ENCODE results near the gene CD7. TPM values are rescaled to one million over a fixed set of nuclear protein-coding genes. Genes with fewer than 3 reads are reported as not detected.

CD7 gene
- total RNA-seq, 1 donor from 2014 or later = not detected

DNA sequence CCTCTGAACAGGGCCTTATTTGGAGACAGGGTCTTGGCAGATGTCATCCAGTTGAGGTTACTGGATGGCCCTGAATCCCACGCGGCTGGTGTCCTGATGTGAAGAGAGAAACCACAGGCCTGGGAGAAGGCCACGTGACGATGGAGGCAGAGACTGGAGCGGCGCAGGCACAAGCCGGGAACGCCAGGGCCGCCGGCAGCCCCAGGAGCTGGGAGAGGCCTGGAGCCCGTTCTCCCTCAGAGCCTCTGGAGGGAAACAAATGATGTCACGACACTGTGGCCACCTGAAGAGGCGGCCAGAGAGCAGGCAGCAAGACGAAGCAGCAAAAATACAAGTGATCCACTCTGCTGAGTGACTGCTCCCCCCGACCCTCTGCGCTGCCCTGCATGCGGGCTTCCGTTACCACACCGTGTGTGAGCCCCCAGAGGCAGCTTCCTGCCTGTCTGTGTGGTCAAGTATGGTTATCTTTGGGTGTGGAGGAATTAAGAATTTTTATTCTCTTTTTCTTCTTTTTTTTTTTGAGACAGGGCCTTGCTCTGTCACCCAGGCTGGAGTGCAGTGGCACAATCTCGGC lies 11.6 kb downstream of the CD7 start:
- Mint-ChIP-seq H3K27ac (ENCODE audit: unreplicated experiment) (peak overlapping the region; percentile 19), H3K9me3 (no peaks in the 10 kb centered on the region), H3K27me3 (ENCODE audit: low read depth) (peaks cover 21% of the 10 kb centered on the region), H3K4me1 (no peaks in the 10 kb centered on the region), H3K4me3 (no peak overlapping the region), H3K36me3 (ENCODE audit: low read depth) (no peaks in the 10 kb centered on the region)
- TF ChIP-seq, protein P1, sequence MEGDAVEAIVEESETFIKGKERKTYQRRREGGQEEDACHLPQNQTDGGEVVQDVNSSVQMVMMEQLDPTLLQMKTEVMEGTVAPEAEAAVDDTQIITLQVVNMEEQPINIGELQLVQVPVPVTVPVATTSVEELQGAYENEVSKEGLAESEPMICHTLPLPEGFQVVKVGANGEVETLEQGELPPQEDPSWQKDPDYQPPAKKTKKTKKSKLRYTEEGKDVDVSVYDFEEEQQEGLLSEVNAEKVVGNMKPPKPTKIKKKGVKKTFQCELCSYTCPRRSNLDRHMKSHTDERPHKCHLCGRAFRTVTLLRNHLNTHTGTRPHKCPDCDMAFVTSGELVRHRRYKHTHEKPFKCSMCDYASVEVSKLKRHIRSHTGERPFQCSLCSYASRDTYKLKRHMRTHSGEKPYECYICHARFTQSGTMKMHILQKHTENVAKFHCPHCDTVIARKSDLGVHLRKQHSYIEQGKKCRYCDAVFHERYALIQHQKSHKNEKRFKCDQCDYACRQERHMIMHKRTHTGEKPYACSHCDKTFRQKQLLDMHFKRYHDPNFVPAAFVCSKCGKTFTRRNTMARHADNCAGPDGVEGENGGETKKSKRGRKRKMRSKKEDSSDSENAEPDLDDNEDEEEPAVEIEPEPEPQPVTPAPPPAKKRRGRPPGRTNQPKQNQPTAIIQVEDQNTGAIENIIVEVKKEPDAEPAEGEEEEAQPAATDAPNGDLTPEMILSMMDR (conservative IDR thresholded peaks at IDR 0.05) = no peak
- DNase-seq (ENCODE audit: low read depth, low spot score) = no peak

DNA sequence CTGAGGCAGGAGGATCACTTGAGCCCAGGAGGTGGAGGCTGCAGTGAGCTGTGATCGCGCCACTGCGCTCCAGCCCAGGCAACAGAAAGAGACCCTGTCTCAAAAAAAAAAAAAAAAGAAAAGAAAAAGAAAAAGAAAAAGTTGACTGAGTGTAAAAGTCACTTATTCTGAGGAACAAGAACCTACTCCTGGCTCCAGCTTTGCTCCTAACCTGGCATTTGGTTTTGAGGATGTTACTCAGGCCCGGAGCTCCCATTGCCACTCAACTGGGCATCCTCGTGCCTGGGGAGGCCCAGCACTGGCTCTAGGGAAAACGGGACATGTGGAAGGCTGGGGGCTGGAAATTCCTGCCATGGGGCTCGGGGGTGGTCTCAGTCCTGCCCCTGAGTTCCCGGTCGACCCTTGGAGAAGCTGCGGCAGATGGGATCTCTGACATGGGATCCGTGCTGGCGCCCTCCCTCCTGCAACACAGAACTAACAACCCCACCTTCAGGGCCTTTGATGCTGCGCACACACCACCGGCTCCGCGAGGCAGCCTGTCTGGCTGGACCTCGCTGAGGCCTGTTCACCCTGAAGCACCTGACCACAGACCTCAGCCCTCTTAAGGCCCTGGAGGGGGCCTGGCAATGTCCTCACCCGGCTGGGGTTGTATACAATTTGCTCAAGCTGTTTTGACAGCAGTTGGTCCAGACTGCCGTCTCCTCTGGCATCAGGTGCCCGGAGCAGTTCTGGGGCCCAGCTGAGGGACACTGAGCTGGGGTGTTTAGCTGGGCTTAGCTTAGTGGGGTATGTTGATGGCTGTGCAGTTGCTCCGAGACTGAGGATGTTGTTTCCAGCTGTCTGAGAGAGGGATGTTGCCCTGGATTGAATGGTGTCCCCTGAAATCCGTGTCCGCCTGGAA lies 12.3 kb downstream of the CD7 start:
- H3K4me1 Mint-ChIP-seq = peaks cover under 1% of the 10 kb centered on the region
- H3K36me3 Mint-ChIP-seq (ENCODE audit: low read depth) = no peaks in the 10 kb centered on the region
- TF ChIP-seq, protein P1 (conservative IDR thresholded peaks at IDR 0.05) = no peak
- DNase-seq (ENCODE audit: low read depth, low spot score) = no peak
- peaks cover 16% of the 10 kb centered on the region for H3K27me3 Mint-ChIP-seq (ENCODE audit: low read depth)
- H3K4me3 Mint-ChIP-seq = no peak overlapping the region
- H3K27ac Mint-ChIP-seq (ENCODE audit: unreplicated experiment) = peak overlapping the region; percentile 19
- no peaks in the 10 kb centered on the region for H3K9me3 Mint-ChIP-seq

DNA sequence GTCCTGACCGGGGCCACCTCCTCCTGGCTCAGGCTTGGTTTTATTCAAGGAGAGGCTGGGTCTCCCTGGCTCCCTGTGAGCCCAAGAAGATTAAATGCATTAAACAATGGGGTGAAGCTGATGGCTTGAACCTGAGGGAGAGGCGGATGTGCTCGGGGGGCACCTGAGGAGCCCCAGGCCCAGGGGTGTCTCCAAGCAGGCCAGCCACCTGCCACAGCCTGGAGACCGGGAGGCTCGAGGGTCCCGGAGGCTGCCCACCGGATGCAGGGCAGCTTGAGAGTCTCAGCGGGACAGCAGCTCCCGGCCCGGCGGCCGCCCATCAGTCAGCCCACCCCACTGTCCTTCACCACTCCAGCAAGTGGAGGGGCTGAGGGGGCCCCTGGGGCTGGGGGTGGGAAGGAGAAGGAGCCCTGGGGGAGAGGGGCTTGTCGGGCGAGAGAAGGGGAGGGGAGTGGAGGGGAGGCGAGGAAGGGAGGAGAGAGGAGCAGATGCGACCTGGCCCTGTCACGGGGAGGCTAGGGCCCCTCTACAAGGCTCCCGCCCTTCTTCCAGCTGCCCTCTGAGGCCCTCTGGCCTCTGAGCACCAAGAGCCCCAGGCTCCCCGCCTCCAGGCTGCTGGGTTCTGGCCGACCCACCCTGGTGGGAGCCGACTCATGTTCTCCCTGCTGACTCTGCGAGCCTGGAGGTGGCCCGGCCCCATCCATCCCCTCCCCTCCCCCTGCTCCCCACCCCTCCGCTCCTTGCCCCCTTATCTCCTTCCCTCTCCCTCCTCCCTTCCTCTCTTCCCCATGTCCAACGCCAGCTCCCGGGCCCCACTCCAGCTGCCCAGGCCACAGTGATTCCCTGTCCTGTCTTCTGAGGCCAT lies 13.2 kb downstream of the CD7 start:
- Mint-ChIP-seq H3K4me1 (peaks cover 3% of the 10 kb centered on the region), H3K4me3 (no peak overlapping the region), H3K36me3 (ENCODE audit: low read depth) (no peaks in the 10 kb centered on the region)

DNA sequence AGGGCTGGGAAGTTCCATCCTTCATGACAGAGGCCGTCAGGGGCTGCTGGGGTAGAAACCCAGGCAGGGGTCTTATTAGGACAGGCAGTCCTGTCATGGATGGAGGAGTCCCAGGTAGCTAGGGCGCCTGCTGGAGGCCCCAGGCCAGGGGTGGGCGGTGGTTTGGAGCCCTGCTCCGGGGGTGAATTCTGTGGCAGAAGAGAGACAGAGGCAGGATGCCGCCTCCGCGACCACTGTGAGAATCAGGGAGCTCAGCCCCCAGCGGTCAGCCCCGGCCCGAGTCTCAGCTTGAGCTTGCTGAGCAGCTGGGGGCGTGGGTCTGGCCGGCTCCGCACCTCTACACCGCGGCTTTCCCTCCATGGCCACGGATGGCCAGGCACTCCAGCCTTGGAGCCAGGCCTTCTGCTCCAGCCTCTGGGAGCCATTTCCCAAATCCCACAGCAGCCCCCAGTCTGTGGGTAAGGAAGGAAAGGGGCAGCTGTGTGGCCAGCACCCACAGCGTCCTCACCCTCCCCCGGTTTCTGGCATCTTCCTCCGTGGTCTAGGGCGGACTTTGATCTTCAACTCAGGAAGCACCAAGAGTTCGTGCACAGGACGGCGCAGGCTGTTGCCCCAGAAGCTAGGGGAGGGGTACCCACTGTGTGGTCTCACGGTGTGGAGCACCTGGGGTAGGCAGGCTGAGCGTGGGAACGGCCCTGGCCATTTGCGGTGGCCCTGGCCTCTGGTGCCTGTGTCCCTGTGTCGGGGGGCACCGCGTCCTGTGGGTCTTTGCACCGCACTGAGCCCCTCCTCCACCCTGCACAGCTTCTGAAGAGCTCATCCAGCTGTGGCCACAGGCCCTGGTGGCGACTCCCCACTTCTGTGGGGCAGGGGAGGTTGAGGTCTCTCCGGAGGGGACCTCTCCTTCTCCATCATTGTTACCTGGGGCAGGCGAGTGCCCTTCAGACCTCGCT lies 14.1 kb downstream of the CD7 start:
- H3K9me3 Mint-ChIP-seq = no peaks in the 10 kb centered on the region

More for the DNA sequence above, 13.2 kb downstream of the CD7 start:
- TF ChIP-seq, protein P1 (conservative IDR thresholded peaks at IDR 0.05) = no peak
- DNase-seq (ENCODE audit: low read depth, low spot score) = no peak
- Mint-ChIP-seq H3K27ac (ENCODE audit: unreplicated experiment) (no peak overlapping the region), H3K27me3 (ENCODE audit: low read depth) (peaks cover 15% of the 10 kb centered on the region), H3K9me3 (no peaks in the 10 kb centered on the region)

More for the DNA sequence above, 14.1 kb downstream of the CD7 start:
- Mint-ChIP-seq H3K27ac (ENCODE audit: unreplicated experiment) (no peak overlapping the region), H3K27me3 (ENCODE audit: low read depth) (peaks cover 9% of the 10 kb centered on the region), H3K36me3 (ENCODE audit: low read depth) (no peaks in the 10 kb centered on the region), H3K4me1 (peaks cover 3% of the 10 kb centered on the region), H3K4me3 (no peak overlapping the region)
- TF ChIP-seq, protein P1 (conservative IDR thresholded peaks at IDR 0.05) = no peak
- no peak for DNase-seq (ENCODE audit: low read depth, low spot score)

Data from neural crest cell (in vitro differentiated cells).